NCI-H1694 (cell line): ENCODE measurements around the gene EFHD1.
"Not testable (repeated sequence)": the region's sequence is repeated elsewhere in the genome, so short reads cannot be mapped to it uniquely, and the experiment has no call there.

Source experiments
- DNase-seq: peaks from one replicate; lab custom pipeline; 2025; lab: John Stamatoyannopoulos, UW

The EFHD1 gene

DNA sequence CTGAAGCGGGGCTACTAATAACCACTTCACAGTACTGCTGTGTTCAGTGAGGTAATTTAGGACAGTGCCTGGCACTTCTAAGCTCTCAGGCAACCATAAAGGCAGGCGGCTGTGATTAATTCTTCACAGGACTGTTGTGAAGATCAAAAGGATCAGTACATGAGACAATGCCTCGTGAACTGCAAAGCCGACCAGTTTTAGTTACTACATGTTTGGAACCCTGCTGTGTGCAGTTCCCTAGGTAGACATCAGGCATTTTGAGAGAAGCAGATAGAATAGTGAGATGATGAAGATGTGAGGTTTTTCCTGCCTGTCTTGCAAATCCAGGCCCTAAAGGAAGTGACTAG, 19.1 kb downstream of the EFHD1 start:
- no peak for DNase-seq

DNA sequence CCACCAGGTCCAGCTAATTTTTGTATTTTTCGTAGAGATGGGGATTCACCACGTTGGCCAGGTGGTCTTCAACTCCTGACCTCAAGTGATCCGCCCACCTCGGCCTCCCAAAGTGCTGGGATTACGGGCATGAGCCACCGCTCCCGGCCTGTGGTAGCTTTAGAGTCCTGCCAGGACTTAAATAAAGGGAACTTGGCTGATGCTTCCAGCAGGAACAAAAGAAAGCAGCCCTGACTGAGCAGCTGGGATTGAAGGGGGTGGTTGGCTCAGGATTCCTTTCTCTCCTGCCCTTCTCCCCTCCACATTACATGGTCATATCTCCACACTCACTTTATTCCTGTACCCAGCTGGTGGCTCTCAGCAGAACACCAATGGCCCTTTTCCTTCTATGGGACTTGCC, 20.0 kb downstream of the EFHD1 start:
- DNase-seq, result no peak

DNA sequence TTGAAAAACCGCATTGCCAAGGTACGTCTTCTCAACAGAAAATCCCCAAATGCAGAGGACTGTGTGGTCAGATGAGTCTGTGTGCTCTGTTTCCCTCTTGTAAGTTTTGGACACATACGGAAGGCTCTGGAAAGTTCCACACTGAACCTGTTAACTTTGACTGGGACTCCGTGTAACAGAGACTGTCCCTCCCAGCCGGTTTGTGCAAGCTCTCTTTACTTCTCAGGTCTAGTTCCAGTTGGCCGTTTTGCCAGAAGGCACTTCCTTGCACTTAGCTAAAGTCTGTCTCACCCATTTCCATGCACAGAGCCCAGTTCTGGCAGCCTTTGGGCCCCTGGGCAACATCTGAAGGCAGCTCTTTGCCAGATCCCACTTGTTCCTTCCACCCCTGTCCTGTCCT, 22.0 kb downstream of the EFHD1 start:
- DNase-seq, result no peak

DNA sequence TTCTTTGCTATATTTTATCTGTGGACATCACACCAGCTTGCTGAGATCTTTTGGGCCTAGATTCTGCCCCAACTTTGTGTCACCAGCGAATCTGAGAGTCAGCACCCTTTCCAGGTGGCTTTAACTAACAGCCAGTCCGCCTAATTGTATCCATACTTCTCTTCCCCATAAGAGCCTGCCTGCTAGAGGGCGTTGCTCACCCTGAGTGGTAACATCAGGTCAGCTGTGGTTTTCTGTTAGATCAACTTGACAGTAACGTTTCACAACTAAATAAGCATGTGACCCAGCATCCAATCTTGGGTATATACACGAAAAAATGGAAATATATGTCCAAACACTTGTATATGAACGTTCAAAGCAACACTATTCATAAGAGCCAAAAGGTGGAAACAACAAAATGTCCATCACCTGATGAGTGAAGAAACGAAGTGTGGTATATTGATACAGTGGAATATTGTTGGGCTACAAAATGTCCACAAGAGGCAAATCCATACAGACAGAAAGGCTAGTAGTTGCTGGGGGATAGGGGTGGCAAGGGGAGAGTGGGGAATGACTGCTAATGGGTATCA, 24.9 kb downstream of the EFHD1 start:
- no peak for DNase-seq

DNA sequence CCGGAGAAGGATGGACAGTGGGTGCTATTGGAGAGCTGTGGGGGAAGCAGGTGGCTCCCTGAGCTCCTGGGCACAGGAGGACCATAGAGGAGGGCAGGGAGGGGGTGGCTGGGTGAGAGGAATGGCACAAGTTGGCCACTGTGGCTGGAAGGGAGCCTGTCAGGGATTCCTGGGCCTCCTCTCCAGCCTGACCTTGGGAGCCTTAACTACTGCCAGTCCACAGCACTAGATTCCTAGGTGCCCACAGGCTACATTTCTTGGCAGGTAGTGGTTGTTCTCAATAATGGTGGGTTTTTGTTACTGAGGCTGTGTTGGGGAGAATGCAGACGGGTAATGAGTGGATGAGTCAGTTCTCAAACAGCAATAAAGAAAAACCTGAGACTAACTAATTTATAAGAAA, 26.0 kb downstream of the EFHD1 start:
- no peak for DNase-seq

DNA sequence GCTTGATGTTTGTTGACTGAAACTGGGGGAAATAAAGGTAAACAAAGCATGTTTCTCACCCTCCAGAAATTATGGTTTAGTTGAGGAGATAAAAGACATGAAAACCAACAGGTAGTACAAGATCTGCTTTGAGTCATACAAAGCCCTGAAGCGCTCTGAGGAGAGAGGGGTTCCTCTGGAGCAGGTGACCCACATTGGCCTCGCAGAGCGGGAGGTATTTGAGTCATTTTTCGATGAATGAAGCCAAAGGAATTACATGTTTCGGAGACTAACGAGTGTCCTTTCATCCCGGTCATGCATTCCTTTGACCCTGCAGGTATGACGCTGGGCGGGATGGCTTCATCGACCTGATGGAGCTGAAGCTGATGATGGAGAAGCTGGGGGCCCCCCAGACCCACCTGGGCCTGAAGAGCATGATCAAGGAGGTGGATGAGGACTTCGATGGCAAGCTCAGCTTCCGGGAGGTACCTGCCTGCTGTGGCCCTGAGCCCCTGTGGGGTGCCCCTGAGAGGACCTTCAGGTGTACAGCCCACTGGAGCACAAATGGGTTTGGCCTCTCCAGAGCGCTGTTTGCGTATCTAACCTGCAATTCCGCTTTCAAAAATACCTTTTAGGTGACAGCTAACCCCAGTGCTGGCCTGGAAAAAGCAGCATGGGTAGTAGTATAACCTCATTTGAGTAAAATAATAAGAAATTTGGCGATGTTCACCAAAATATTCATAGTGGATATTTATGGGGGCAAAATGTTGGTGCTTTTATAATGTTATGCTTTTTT, 29.3 kb downstream of the EFHD1 start:
- no peak for DNase-seq

DNA sequence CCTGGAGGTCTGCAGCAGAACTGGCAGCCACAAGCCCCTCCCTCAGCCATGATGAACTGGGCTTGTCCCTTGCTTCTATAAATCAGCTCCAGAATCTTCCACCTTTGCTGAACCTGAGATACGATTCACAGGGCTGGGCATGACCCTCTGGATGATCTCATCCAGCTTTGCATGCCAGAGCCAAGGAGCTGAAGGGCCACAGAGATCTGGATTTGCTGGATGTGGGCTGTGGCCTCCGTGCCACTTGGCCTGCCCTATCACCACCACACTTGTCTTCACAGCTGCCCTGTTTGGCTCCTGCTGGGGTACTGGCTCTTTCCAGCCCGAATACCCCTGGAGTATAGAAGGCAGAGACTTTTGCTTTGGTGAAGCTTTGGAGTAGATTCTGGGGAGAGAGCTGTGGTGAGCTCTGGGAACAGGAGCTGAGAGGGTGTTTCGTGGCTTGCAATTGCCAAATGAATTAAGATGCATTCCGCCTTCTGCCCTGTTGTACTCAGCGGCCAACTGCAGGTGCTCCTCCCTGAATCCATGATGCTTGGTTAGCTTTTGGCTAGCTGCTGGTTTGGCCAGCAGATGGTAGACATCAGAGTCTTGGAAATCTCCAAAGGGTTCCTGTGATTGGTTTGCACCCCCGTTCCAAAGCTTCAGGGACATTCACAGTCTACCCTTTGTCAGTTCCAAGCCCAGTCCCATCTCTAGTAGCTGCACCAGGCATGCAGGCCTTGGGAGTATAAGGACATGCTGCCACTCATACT, 32.8 kb downstream of the EFHD1 start:
- DNase-seq, result no peak

DNA sequence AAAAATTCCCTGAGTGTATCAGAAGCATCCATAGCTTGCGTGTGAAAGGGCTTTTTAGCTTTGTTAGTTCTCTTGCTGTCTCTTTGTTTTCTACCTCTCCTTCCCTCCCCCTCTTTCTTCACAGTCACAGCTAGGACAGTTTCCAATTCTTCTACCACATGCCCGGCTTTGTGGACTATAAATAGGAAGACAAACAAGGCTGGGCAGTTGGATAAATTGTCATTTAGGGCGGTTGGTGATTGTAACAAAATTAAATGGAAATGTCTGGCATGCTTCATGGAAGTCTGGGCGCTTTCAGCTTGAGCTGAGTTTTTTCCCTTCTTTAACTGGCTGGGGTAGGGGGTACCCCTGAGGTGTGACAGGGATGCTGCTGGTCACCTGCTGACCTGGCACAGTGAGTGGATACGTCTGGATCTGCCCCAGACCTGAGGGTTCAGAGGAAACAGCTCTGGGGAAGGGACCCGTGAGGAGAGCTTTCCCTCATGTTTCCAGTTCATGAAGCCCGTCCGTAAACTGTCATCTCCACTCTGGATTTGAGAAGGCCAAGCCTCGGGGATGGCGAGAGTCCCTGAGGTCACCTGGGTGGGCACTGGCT, 34.7 kb downstream of the EFHD1 start:
- DNase-seq, result no peak

DNA sequence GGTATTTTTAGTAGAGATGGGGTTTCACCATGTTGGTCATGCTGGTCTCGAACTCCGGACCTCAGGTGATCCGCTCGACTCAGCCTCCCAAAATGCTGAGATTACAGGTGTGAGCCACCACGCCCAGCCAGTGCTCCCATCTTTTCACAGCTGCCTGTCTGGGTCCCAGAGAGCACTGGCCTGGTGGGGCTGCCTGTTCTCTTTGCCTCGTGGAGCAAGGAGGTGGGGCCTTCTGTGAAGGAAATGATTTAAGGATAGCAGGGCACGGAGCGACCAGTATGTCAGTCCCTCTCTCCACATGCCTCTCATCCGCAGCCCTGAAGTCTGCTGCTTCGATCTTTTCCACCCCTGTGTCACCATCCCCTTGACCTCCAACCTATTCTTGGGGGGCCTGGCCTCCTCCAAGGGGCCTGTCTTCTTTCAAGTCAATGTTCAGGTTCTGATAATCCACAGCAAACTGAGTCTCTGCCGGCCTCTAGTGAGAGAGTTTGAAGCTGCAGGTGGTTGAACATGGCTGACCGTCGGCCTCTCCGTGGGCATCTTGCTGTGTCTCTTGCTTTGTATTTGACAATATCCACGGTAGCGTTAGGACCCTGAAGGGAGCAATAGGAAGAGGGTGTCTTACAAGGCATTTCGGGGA, 35.5 kb downstream of the EFHD1 start:
- DNase-seq, result no peak

DNA sequence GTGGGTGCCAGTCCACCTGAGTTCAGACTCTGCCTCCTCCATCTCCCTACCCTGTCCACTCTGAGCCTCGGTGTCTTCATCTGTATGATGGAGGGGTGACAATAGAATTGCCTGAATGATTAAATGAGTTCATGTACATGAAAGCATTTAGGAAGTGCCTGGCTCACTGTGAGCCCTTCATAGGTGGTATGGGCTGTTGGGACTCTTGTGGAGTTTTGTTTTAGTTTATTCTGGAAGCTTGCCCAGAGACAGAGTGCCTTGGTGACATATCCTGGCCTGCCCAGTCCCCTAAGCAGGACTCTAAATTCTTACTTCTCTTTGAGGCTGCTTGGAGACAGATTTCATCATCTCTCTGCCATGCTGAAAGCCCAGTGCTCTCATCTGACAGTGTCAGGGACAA, 39.2 kb downstream of the EFHD1 start:
- DNase-seq, result no peak

DNA sequence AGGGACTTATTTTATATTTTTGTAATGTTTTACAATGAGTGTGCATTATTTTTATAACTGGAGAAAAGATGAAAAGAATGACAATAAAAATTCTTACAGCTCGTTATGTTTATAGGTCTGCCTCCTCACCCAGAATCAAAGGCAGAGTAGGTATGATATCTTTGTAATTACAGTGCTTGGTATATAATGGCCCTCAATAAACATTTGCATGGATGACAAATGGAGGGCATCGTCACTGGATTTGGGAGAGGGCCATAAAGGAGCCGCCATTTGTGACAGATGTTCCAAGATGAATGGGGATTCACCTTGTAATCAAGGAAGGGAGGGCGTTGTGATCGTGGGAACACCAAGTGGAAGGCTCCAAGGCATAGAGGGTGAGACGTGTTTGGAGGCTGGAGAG, 41.1 kb downstream of the EFHD1 start:
- no peak for DNase-seq

DNA sequence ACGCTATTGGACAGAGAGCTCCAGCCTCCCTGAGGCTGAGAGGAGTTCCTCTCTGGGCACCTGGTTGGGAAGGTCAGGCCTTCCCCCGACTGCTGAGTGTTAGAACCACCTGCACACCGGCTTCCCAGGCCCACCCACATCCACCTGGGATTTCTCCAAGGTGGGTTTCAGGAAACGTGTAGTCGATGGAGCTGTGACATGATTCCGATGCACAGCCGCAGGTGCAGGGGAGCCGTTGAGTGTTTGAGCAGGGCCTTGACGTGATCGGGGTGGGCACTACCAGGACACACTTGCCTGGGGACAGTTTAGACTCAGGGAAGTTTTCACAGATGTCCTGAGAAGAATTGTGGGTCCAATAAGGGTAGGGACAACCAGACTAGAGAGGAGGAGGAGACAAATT, 42.0 kb downstream of the EFHD1 start:
- no peak for DNase-seq

DNA sequence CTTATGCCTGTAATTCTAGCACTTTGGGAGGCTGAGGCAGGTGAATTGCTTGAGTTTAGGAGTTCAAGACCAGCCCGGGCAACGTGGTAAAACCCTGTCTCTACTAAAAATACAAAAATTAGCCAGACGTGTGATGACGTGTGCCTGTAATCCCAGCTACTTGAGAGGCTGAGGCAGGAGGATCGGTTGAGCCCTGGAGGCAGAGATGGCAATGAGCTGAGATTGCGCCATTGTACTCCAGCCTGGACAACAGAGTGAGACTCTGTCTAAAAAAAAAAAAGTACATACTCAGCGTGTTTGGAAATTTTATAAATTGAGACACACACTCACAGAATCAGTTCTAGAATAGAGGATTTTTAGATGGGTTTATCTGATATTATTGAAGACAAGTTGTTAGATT, 46.6 kb downstream of the EFHD1 start:
- DNase-seq, result no peak

DNA sequence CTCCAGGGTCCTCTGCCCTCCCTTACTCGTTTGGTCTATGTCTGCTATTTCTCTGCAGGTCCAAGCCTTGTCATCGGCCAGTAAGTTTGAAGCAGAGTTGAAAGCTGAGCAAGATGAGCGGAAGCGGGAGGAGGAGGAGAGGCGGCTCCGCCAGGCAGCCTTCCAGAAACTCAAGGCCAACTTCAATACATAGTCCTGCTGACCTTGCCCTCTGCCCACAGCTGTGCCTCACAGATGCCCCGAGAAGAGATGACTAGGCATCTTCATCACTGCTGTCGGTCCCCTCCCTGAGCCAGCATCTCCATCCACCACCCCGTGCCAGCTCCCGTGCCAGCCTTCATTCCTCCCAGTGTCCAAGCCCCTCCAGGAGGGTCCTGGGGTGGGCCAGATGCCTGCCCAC, 48.1 kb downstream of the EFHD1 start:
- DNase-seq, result no peak

DNA sequence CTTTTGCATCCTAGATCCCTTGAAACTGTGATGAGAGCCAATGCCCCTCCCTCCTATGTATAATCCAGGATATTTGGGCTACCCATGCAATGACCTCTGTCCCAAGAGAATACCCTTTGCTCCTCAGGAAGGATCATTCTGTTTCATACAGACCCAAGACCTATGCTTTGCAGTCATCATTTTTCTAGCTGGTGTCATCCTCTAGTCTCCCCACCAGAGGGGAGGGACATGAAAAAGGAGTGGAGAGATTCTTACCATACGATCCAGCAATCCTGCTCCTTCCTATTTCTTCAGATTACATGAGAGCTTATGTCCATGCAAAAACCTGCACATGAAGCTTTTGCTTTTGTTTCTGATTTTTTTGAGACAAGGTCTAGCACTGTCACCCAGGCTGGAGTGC, 50.0 kb downstream of the EFHD1 start:
- no peak for DNase-seq

DNA sequence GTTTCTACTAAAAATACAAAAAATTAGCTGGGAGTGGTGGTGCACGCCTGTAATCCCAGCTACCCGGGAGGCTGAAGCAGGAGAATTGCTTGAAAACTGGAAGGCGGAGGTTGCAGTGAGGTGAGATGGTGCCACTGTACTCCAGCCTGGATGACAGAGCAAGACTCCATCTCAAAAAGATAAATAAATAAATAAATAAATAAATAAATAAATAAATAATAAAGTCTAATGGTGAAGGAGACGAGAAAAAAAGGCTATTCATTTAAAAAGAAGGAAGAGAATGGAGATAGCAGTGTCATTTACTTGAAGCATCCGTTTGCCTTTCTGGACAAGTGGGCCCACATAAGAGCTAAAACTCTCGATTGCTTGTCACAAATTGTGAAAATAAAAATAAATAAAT, 52.0 kb downstream of the EFHD1 start:
- not testable (repeated sequence) for DNase-seq

DNA sequence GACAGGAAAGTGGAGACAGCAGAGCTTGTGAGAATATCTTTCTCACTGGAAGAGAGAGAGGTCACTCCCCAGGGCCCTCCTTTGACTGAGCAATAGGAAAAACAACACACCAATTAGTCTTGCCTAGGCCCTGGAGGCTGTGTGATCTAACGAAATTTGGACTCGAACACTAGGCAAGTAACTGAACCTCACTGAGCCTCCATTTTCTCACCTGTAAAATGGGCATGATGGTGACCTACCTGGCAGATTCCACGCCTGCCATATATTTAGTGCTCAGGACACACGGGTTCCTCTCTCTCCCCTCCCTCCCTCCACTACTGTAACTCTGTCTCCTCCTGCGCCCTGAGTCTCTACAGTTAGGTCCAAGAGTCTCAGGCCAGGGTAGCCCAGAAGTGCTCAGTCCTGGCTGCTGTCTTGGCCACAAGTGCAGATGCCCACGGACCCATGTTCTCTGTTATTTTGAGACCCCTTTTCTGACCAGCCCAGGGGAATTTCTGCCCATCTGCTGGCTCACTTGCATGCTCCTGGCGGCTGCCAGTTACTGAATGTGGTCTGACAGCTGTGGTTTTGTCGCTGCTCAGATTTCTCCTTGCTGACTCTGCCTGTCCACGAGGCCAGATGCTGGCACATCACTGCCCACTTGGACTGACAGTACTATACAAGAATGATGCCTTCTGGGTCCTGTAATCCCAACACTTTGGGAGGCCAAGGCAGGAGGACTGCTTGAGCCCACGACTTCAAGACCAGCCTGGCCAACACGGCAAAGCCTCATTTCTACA, 54.2 kb downstream of the EFHD1 start:
- DNase-seq, result no peak

DNA sequence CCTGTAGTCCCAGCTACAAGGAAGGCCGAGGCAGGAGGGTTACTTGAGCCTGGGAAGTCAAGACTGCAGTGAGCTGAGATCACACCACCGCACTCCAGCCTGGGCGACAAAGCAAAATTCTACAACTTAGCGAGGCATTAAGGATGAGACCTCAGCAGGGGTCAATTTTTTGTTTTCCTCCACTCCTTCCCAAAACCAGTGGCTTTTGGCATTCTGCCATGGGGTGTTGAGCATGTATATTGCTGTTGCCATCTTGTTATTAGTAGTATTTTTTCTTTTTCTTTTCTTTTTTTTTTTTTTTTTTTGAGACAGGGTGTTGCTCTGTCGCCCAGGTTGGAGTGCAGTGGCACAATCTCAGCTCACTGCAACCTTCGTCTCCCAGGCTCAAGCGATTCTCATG, 54.8 kb downstream of the EFHD1 start:
- DNase-seq, result no peak

DNA sequence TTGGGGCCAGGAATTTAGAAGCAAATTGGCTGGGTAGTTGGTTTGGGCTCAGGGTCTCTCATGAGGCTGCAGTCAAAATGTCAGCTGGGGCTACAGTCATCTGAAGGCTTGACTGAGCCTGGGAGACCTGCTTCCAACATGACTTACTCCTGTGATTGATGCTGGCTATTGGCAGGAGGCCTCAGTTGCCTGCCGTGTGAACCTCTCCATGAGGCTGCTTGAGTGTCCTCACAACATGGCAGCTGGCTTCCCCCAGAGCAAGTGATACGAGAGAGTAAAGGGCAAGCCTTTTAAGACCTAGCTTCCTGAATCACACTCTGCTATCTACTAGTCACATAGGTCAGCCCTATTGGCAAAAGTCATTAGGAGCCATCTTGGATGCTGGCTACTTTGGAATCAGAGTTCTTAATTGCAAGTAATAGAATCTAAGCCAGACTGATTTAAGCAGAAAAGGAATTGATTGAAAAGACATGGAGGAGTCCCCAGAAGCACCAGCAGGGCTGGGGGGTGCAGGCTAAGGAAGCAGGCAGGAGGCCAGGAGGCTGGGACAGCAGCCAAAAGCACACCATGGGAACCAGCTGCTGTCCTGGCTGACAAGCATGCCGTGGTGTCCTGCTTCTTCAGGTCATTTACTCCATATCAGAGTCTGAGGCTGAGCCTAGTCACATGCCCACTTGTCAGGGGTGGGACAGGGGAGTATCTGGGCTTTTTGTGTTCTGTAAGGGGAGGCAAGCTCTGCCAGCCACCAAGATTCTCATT, 55.9 kb downstream of the EFHD1 start:
- DNase-seq, result peak; percentile 73

DNA sequence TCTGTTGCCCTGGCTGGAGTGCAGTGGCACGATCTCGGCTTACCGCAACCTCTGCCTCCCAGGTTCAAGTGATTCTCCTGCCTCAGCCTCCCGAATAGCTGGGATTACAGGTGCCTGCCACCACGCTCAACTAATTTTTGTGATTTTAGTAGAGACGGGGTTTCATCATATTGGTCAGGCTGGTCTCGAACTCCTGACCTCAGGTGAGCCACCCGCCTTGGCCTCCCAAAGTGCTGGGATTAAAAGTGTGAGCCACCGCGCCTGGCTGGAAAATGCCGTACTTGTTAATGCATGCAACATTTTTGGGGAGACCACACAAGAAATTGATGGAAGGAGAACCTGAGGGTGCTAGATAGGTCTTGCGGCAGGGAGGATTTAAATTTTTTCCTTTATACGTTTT, 57.7 kb downstream of the EFHD1 start:
- DNase-seq, result not testable (repeated sequence)

DNA sequence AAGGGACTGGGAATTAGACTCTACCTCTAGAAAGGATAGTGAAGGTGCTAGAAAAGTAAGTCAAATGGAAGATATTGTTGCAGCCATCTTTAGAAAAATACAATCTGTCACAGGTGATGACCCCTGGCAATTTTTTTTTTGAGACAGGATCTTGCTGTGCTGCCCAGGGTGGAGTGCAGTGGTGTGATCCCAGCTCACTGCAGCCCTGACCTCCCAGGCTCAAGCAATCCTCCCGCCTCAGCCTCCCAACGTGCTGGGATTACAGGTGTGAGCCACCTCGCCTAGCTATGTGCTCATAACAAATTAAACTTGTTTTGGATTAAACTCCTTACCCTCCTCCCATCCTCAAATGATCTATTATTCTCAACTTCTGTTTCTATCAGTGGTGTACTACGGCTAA, 59.9 kb downstream of the EFHD1 start:
- no peak for DNase-seq
